Measurements from ENCODE around the gene OR5H15.
"Not testable (repeated sequence)": the region's sequence is repeated elsewhere in the genome, so short reads cannot be mapped to it uniquely, and the experiment has no call there.

The OR5H15 gene

GRCh38 chr3:98166396-98166795 lies at the start of gene OR5H15:
Gene OR5H15, plus strand, starts transcription at chr3:98166696. Its CDS starts 2,004 bp downstream, at chr3:98168700.
- H3K36me3 ChIP-seq (ENCODE audit: low read depth) = no peaks in the 10 kb centered on the region
- no peak for ATAC-seq (ENCODE audit: low read depth)
- no peak for TF ChIP-seq CTCF (IDR thresholded peaks at IDR 0.05; ENCODE audit: poor library complexity, severe bottlenecking)

GRCh38 chr3:98130421-98130820 lies 36.1 kb upstream of the OR5H15 start, which contains the start of gene OR5H1:
Gene OR5H1, plus strand, starts transcription at chr3:98130721. Its CDS starts 1,977 bp downstream, at chr3:98132698.
- no peak for TF ChIP-seq CTCF (IDR thresholded peaks at IDR 0.05; ENCODE audit: poor library complexity, severe bottlenecking)
- no peak within 1 kb of the TSS for H3K4me3 ChIP-seq (ENCODE audit: severe bottlenecking)
- no peak for ATAC-seq (ENCODE audit: low read depth)
- no peaks in the 10 kb centered on the region for H3K27me3 ChIP-seq (ENCODE audit: insufficient read depth, poor library complexity, severe bottlenecking)
- H3K27ac ChIP-seq (ENCODE audit: poor library complexity, severe bottlenecking) = no peak within 1 kb of the TSS
- H3K4me1 ChIP-seq (ENCODE audit: insufficient read depth, poor library complexity, severe bottlenecking) = no peaks in the 10 kb centered on the region
- no peak for DNase-seq (ENCODE audit: low spot score)
- H3K36me3 ChIP-seq (ENCODE audit: low read depth) = no peaks in the 10 kb centered on the region
- H3K9me3 ChIP-seq (ENCODE audit: severe bottlenecking) = no peaks in the 10 kb centered on the region

More at GRCh38 chr3:98166396-98166795, at the start of gene OR5H15:
- H3K27ac ChIP-seq (ENCODE audit: poor library complexity, severe bottlenecking) = no peak within 1 kb of the TSS
- no peaks in the 10 kb centered on the region for H3K4me1 ChIP-seq (ENCODE audit: insufficient read depth, poor library complexity, severe bottlenecking)
- no peaks in the 10 kb centered on the region for H3K27me3 ChIP-seq (ENCODE audit: insufficient read depth, poor library complexity, severe bottlenecking)
- H3K4me3 ChIP-seq (ENCODE audit: severe bottlenecking) = no peak within 1 kb of the TSS
- H3K9me3 ChIP-seq (ENCODE audit: severe bottlenecking) = no peaks in the 10 kb centered on the region
- DNase-seq (ENCODE audit: low spot score) = no peak

GRCh38 chr3:98136631-98137030 lies 29.9 kb upstream of the OR5H15 start:
- H3K36me3 ChIP-seq (ENCODE audit: low read depth) = no peaks in the 10 kb centered on the region
- TF ChIP-seq CTCF (IDR thresholded peaks at IDR 0.05; ENCODE audit: poor library complexity, severe bottlenecking) = no peak
- H3K4me3 ChIP-seq (ENCODE audit: severe bottlenecking) = no peak overlapping the region
- no peaks in the 10 kb centered on the region for H3K4me1 ChIP-seq (ENCODE audit: insufficient read depth, poor library complexity, severe bottlenecking)
- no peaks in the 10 kb centered on the region for H3K27me3 ChIP-seq (ENCODE audit: insufficient read depth, poor library complexity, severe bottlenecking)
- no peaks in the 10 kb centered on the region for H3K9me3 ChIP-seq (ENCODE audit: severe bottlenecking)
- DNase-seq (ENCODE audit: low spot score) = no peak
- no peak overlapping the region for H3K27ac ChIP-seq (ENCODE audit: poor library complexity, severe bottlenecking)
- ATAC-seq (ENCODE audit: low read depth) = no peak

GRCh38 chr3:98137826-98138557 lies 28.5 kb upstream of the OR5H15 start:
- not testable (repeated sequence) for H3K4me1 ChIP-seq (ENCODE audit: insufficient read depth, poor library complexity, severe bottlenecking); H3K36me3 ChIP-seq (ENCODE audit: low read depth); H3K27ac ChIP-seq (ENCODE audit: poor library complexity, severe bottlenecking); ATAC-seq (ENCODE audit: low read depth); DNase-seq (ENCODE audit: low spot score); H3K9me3 ChIP-seq (ENCODE audit: severe bottlenecking); H3K4me3 ChIP-seq (ENCODE audit: severe bottlenecking); H3K27me3 ChIP-seq (ENCODE audit: insufficient read depth, poor library complexity, severe bottlenecking)

GRCh38 chr3:98140531-98140930 lies 26.0 kb upstream of the OR5H15 start:
- H3K9me3 ChIP-seq (ENCODE audit: severe bottlenecking) = no peaks in the 10 kb centered on the region
- ATAC-seq (ENCODE audit: low read depth) (no peak), DNase-seq (ENCODE audit: low spot score) (no peak)
- no peaks in the 10 kb centered on the region for H3K27me3 ChIP-seq (ENCODE audit: insufficient read depth, poor library complexity, severe bottlenecking)
- H3K4me1 ChIP-seq (ENCODE audit: insufficient read depth, poor library complexity, severe bottlenecking) = no peaks in the 10 kb centered on the region
- TF ChIP-seq CTCF (IDR thresholded peaks at IDR 0.05; ENCODE audit: poor library complexity, severe bottlenecking) = no peak
- H3K4me3 ChIP-seq (ENCODE audit: severe bottlenecking) = no peak overlapping the region
- no peaks in the 10 kb centered on the region for H3K36me3 ChIP-seq (ENCODE audit: low read depth)
- H3K27ac ChIP-seq (ENCODE audit: poor library complexity, severe bottlenecking) = no peak overlapping the region

Data from RWPE2 (cell line).